ENCODE data around the gene IRX3.

IRX3 gene

GRCh38 chr16:54233615-54234014 lies 53.0 kb downstream of the IRX3 start:
- no peak for FAIRE-seq

More at GRCh38 chr16:54233615-54234014, 53.0 kb downstream of the IRX3 start:
- no peak for DNase-seq (ENCODE audit: low spot score)

Data from urothelium cell line (cell line).